Embryonic facial prominence (tissue), 1 donor: Measurements from ENCODE around the gene CORO1A.
"Not testable (repeated sequence)": the region's sequence is repeated elsewhere in the genome, so short reads cannot be mapped to it uniquely, and the experiment has no call there.

Source experiments
- DNase-seq: peaks from one replicate; pipeline ENCODE4 v3.0.0-alpha.2; 2016; ENCODE audit errors: extremely low spot score

Gene CORO1A

DNA sequence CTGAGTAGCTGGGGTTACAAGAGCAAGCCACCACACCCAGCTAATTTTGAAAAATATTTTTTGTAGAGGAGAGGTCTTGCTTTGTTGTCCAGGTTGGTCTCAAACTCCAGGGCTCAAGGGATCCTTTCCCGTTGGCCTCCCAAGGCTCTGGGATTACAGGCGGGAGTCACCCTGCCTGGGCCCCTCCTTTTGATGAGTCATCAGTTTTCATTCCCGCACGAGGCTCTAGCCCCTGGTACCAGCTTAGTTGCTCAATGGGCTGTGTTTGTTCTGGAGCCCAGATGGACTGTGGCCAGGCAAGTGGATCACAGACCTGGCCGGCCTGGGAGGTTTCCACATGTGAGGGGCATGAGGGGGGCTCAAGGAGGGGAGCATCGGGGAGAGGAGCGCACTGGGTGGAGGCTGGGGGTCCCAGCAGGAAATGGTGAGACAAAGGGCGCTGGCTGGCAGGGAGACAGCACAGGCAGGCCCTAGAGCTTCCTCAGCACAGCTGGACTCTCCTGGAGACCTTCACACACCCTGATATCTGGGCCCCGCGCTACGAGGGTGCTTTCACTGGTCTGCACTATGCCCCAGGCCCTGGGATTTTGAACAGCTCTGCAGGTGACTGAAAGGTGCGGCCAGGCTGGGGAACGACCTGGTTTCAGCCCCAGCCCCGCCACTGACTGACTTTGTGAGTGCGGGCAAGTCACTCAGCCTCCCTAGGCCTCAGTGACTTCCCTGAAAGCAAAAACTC, 16.4 kb downstream of the CORO1A start:
- DNase-seq = not testable (repeated sequence)

GRCh38 chr16:30205541-30206236, 22.3 kb downstream of the CORO1A start:
- DNase-seq = not testable (repeated sequence)

DNA sequence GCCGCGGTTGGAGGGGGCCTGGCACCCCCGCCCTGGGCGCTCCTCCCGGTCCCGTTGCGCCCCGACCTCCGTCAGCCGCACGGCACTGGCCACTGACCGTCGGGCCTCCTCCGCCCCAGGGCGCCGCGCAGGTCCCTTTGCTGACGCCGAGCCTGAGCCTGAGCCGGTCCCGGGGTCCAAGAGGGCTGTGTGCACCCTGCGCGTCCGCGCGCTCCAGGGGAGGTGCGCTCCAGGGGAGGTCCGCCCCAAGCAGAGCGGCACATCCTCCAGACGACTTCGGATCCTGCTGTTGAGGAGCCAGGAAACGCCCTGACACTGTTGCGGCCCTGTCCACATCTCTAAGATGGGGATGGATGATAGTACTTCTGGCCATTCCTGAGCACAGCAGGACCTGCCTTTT, 22.9 kb downstream of the CORO1A start:
- DNase-seq = not testable (repeated sequence)

DNA sequence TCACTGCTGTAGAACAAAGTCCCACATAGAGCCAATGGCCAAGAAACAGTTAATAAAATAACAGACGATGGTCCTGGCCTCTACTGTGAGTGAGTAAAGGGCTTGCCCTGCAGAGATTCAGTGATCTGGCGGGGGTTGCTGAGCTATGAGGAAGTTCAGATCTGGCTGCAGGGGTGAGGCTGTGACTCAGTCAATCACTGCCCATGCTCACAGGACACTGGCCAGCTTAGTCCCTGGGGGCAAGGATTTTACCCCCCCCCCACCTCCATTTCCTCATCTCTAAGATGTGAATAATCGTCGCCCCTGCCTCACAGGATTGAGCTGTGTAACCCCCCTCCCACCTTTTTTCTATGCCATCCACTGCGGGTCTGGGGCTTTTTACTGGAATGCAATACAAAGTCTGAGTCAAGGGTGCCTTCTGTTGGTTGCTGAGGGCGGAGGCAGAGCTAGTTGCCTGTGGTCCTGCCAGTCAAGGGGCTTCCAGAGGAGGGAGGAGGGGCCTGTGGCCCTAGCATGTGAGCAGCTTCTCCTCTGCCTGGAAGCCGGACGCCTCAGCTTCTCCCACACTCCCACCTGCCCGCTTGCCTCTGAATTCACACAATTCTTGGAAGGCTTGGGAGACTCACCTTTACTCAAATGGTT, 23.8 kb downstream of the CORO1A start:
- not testable (repeated sequence) for DNase-seq

- not testable (repeated sequence) for DNase-seq
These were observed 25.6 kb downstream of the CORO1A start for GRCh38 chr16:30209032-30209431.

DNA sequence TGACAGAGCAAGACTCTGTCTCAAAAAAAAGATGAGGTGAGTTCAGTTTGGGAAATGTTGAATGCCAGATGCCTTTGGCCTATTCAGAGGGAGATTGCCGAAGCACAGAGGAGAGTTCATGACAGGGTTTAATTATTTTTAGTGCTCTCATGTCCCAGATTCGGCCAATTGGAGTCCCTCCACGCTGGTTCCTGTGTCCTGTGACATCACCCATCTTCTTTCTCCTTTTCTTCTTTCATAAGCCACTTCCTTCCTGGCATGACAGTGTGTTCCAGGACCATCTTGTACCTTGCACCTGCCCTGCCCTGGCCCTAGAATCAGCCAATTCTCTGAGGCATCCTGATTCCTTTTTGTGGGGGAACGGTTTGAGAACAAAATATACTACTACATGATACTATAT, 28.0 kb downstream of the CORO1A start:
- not testable (repeated sequence) for DNase-seq

DNA sequence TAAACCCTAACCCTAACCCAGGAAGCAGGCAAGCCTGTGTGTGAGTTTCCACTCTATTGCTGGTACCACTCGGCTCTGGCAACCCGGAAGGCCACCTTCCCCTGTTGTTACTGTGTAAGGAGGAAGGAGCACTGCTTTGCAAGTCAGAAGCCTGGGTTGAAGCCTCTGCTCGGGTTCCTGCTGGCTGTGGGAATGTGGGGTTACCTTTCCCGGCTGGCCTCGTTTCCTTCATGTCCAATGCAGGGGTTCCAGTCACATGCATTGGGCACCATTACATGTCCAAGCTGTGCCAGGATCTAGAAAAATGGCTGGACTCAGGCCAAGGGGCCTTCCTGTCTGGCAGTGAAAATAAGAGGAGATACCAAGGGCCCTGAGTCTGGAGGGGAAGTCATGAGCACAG, 33.7 kb downstream of the CORO1A start:
- not testable (repeated sequence) for DNase-seq
